ENCODE data around the gene UBE2G1.

GRCh38 chr17:4395111-4395478 lies 28.6 kb upstream of the UBE2G1 start:
- TF ChIP-seq CTCF (IDR thresholded peaks at IDR 0.05) (no peak), POLR2A (IDR thresholded peaks at IDR 0.05) (no peak), POLR2AphosphoS5 (IDR thresholded peaks at IDR 0.05) (no peak)
